ENCODE results near the gene RNF212. TPM values are rescaled to one million over a fixed set of nuclear protein-coding genes. Genes with fewer than 3 reads are reported as not detected.

Gene RNF212
- total RNA-seq, 1 donor from 2014 or later = 5.8 TPM

DNA sequence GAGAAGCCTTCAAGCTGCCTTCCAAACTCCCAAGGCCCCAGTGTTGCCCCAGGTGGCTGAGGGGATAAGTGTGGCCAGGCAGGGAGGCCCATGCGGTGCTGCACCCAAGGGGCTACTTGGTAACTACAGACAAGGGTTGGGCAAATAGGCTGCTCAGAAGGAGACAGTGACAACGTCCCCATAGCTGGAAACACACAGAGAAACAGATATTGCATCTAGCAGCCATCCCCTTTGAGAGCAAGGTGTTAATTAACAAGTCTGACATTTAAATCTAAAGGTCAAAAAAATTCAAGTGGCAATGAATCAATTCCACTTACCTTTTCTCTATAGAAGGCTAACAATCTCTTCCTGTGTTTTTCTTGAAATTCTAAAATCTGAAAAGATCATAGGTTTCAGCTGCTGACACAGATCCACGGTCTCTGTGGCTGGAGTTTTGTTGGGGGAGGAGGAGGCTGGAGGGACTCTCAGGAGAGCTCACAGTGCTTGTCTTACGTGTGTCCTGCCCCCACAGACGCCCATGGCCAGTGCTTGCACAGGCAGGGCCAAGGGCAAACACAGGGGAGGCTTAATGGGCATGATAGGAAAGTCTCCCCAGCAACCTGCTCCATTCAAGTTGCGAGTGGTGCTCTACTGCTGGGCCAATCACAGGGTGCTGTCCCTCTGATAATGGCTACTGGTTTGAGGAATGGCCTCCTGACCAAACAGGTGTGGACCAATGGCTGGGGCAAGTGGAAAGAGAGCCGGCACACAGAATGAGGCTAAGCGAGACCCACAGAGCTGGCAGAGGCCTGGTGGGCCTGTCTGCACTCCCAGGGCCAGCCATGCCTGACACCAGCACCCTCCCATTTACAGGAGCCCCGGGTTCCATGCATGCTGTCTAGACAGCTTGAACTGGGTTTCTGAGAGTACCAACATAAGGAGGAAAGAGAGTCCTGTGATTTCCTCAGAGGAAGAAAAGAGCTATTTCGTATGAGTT, 22.6 kb downstream of the RNF212 start:
- DNase-seq (ENCODE audit: low spot score) = no peak

DNA sequence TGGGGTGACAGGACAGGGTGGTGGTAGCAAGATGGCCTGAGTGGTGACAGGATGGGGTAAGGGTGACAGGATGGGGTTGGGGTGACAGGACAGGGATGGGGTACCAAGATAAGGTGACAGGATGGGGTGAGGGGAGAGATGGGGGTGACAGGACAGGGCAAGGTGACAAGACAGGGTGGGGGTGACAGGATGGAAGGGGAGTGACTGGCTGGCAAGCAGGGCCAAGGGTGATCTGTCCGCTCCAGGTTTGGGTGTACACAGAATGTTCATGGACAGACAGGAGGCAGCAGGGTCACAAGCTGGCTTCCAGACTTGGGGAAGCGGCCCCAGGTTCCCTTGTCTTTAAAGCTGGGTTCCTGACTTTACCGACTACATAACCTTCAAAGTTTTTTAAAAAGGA, 23.3 kb downstream of the RNF212 start:
- no peak for DNase-seq (ENCODE audit: low spot score)

GRCh38 chr4:1087371-1087770, 26.0 kb downstream of the RNF212 start:
- no peak for DNase-seq (ENCODE audit: low spot score)

GRCh38 chr4:1086011-1086410, 27.4 kb downstream of the RNF212 start:
- no peak for DNase-seq (ENCODE audit: low spot score)

- no peak for DNase-seq (ENCODE audit: low spot score)
Observed at GRCh38 chr4:1085404-1085799, 28.0 kb downstream of the RNF212 start.

GRCh38 chr4:1084796-1085403, 28.5 kb downstream of the RNF212 start:
- DNase-seq (ENCODE audit: low spot score) = no peak

DNA sequence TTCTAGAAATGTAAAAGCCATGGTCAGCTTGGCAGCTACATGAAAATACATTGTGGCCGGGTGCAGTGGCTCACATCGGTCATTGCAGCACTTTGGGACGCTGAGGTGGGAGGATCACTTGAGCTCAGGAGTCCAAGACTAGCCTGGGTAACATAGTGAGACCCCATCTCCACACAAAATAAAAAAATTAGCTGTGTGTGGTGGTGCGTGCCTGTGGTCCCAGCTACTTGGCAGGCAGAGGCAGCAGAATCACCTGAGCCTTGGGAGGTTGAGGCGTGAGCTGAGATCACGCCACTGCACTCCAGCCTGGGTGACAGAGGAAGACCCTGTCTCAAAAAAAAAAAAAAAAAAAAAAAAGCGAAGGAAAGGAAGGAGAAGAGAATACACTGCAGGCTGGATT, 29.0 kb downstream of the RNF212 start:
- no peak for DNase-seq (ENCODE audit: low spot score)

GRCh38 chr4:1082215-1083182, 30.9 kb downstream of the RNF212 start:
- peak; percentile 86 for DNase-seq (ENCODE audit: low spot score)

DNA sequence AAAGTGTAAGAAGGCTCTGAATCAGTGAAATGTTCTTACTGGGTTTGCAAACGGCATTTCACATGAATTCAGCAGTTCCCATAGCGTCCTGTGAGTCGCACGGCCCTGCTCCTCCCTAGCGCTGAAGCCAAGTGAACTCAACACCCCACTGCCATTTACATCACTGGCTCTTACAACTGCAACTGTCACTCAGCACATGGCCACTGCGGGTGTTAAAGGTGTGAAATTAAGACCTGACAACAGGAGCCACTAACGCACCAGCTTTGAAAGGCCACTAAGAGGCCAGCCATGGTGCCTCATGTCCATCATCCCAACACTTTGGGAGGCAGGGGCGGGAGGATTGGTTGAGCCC, 31.7 kb downstream of the RNF212 start:
- no peak for DNase-seq (ENCODE audit: low spot score)

- no peak for DNase-seq (ENCODE audit: low spot score)
Observed at GRCh38 chr4:1080961-1081688, 32.2 kb downstream of the RNF212 start.

- no peak for DNase-seq (ENCODE audit: low spot score)
Observed at GRCh38 chr4:1080432-1080831, 32.9 kb downstream of the RNF212 start.

- DNase-seq (ENCODE audit: low spot score) = no peak
Observed at GRCh38 chr4:1079711-1080265, 33.6 kb downstream of the RNF212 start.

- no peak for DNase-seq (ENCODE audit: low spot score)
Observed at GRCh38 chr4:1078490-1078889, 34.9 kb downstream of the RNF212 start.

GRCh38 chr4:1077711-1078477, 35.5 kb downstream of the RNF212 start:
- no peak for DNase-seq (ENCODE audit: low spot score)

- DNase-seq (ENCODE audit: low spot score) = no peak
Observed at GRCh38 chr4:1075809-1076699, 37.3 kb downstream of the RNF212 start.

GRCh38 chr4:1075225-1075624, 38.1 kb downstream of the RNF212 start:
- DNase-seq (ENCODE audit: low spot score) = no peak

- DNase-seq (ENCODE audit: low spot score) = no peak
Observed at GRCh38 chr4:1074077-1074476, 39.3 kb downstream of the RNF212 start.

DNA sequence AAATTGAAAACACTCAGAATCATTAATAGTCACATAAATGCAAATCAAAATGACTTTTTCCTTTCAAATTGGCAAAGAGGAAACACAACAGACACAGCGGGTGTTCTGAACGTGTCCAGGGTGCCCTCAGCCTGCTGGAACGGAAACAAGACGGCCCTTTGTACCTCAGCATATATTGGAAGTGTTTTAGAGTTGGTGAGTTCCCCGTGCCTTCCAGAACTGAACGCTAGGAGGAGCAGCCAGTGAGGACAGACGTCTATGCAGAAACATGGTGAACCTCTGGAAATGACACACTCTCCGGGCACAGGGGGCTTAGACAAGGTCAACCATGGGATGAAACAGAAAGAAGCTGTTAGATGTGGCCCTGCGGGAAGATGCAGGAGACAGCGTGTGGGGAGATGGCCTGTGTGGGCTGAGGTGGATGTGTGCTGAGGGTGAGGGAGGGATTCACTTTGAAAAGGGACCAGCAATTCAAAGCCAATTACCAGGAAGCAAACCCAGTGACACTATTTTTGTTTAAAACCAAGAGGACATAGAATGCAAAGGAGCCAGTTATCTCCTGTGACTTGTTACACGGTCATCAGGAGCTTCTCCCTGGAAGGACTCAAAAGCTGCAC, 40.4 kb downstream of the RNF212 start:
- peak; percentile 76 for DNase-seq (ENCODE audit: low spot score)

DNA sequence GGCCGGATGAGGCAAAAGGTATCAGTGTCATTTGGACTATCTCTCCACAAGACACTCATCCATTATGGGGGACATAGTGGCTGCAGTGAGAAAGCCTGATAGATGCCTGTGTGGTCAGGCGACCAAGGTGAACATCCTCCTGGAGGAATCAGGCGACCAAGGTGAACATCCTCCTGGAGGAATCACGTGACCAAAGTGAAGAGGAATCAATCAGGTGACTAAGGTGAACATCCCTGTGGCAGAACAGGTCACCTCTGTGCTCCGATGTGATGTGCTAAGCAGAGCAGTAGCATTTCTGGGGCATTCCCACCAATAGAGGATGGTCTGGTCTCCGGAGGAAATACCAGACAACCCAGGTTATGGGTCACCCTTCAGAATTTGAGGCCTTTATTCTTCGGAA, 44.0 kb downstream of the RNF212 start:
- DNase-seq (ENCODE audit: low spot score) = no peak
